ENCODE results near the gene NAP1L5.
A peak's percentile ranks its signal among the peaks of the same experiment; 100 is the strongest.

Gene NAP1L5

DNA sequence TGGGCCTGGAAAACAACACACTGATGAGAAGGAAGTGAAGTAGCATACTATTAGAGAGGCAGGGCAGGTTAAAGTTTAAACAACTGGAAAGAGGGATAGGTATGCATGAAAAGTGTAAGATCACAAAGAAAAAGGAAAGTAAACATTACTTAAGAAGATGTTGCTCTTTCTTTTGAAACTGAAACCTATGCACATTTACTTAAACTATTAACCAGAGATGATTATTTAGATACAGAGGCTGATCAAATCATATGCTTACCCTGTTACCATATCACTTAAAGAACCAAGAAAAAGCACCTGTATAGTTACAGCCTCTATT, 37.8 kb downstream of the NAP1L5 start:
- no peak for DNase-seq

DNA sequence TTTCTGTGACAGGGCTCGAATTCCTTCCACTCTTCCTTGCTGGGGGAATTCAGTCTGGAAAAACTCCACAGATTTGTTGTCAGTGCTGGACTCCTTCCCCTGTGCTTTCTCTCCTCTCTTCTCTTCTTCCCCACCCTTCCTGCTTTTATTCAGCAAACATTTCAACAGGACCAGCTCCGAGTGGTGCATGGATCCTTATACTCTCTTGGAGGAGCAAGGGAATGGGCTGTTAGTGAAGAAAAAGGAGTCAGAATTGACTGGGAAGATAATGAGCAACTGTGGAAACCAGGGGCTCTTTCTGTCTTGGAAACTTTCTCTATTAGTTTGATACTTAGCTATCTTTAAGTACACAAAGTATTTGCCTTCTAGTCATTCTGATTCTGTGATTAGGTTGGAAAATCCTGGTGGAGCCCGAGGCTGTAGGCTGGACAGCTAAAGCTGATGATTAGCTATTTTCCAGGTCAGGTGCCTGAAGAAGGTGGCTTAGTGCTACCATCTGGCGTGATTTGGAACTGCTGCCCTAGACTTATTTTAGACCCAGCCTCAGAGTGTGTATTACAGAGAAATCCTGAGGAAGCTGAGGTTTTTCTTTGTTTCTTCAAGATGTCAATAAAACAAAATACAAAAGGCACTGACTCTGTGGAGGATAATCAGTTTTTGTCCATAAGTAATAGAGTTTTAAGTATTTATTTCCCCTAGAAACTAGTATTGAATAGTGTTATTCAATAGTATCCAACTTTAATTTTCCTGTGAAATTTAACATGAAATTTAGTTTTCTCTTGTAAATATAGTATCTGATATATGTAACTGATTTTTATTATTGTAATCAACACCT, 38.4 kb downstream of the NAP1L5 start:
- DNase-seq = peak in 3 of 14 donors; percentile 7 to 83 (median 20)

DNA sequence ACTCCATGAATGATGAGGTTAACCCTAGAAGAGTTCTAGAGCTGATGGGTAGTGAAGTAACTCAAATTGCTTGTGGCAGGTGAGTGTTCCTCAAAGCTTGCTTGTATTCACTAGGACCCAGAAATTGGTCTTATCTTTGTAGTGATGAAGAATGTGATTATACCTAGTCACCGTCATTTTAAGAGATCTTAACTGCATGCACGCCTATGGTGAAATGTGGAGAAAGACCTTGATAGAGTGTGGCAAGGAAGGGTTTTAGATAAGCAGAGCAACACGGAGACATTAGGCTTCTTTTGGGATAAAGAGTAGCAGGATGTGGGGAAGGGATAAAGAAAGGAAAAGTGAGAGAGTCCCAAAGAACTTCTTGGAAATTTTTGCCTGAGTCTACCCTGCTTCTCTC, 42.4 kb downstream of the NAP1L5 start:
- no peak for DNase-seq

DNA sequence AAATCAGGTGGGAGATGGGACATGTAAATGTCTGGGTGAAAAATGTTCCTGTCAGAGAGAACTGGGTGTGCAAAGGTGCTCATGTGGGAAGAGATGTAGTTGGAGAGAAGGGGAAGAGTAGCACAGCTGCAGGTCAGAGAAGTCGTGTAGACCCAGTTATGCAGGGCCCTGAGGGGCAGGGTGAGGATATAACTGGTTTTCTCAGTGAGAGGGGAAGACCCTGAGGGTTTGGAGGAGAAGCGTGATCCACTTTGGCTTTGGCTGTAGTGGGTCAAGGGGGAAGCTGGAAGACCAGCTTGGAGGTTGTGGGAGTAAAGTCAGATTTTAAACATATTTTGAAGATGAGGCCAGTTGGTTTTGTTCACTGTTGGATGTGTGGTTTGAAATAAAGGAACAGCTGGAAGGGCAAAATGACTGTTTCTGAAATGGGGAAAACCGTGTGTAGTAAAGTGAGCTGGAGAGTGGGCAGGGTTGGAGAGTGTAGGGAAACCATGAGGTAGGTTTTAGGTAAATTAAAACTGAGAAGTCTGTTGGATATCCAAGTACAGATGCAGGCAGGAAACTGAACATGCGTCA, 44.2 kb downstream of the NAP1L5 start:
- no peak for DNase-seq

DNA sequence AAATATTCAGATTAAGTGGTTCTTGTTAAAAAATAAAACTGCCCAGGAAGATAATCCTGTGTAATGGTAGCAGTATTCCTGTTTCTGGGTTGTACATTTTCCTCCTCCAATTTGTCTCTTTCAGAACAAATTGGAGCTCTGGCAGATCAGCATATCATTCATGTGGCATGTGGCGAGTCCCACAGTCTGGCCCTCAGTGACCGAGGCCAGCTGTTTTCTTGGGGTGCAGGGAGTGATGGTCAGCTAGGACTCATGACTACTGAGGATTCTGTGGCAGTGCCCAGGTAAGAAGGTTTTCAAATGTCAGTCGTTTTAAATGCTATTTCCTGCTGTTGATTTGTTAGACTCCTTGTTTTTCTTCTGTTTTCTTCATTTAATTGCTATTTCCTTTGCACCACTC, 47.9 kb downstream of the NAP1L5 start:
- no peak for DNase-seq

DNA sequence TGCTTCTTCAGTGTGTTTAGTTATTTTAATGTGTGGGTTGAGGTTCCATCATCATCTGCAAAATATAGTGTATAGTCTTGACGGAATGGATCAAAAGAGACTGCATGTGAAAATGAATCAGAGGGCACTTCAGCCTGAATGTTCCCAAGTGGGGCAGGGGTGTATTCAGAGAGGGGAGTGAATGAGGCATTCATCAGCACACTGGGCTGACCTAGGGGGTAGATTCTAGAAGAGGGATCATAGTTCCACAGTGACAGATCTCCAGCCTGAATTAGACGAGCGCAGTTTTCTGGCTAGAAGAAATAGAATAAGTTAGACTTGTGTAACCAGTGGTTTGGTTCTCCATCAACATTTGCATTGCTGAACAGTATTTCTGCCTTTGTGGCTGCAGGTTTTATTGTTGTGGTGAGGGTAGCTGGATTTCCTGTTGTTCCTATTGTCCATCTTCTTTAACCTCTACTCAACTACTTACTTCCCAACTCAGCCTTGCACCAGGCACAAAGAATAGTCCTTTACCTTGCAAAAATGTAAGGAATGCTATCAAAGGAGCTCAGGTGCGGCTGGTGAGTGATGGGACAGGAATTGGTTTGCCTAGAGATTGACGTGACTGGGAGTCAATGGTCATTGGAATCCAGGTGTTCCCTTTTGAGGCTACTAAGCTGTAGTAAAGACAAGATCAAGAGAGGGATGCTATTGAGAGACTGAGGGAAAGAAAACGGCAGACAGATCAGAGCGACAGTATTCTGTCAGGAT, 50.9 kb downstream of the NAP1L5 start:
- DNase-seq = no peak

DNA sequence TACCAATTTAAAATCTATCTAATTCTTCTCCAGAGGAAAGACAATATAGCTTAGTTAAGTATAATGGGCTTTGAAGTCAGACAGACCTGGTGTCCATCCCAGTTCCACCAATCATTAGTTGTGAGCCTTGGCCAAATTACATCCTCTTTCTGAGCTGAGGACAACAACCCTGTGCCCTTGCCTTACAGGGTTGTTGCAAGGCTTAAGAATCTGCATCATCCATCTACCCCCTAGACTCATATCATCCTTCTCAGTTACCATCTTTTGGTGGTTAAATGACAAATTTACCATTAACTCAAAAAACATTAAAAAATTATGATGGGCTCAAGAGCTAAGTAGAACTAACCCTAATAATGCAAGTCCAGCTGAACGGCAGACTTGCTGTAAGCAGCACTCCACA, 51.6 kb downstream of the NAP1L5 start:
- DNase-seq = no peak
